GM23338 (cell line): Measurements from ENCODE around the gene SPDYE3. TPM values are rescaled to one million over a fixed set of nuclear protein-coding genes. Genes with fewer than 3 reads are reported as not detected.

Source experiments
- ATAC-seq: fragments of 200-7000 bp; cut with Tn5 transposase; 3 replicates; pipeline ENCODE4 v1.9.1; 2020
- DNase-seq: peaks from one replicate; pipeline ENCODE4 v3.0.0-alpha.2; 2015; ENCODE audit warnings: low spot score
- H2AFZ ChIP-seq: fragments of 200-600 bp; sonication (generic); 2 replicates; pipeline ENCODE4 v1.8.0; 2016; ENCODE audit warnings: antibody characterized with exemption, mild to moderate bottlenecking, moderate library complexity
- H3F3A ChIP-seq: fragments of 200-600 bp; sonication (generic); replicated peaks from 2 replicates; pipeline ENCODE4 v1.8.0; 2017; ENCODE audit warnings: antibody characterized with exemption, mixed run types, low read depth
- H3K27ac ChIP-seq: fragments of 200-600 bp; sonication (generic); 2 replicates; pipeline ENCODE4 v1.6.1; 2016; ENCODE audit warnings: low read depth
- H3K27me3 ChIP-seq: fragments of 200-600 bp; sonication (generic); 2 replicates; pipeline ENCODE4 v1.8.0; 2016; ENCODE audit warnings: mild to moderate bottlenecking, mixed run types, moderate library complexity; ENCODE audit not compliant: insufficient read depth
- H3K36me3 ChIP-seq: fragments of 200-600 bp; sonication (generic); 2 replicates; pipeline ENCODE4 v1.8.0; 2016; ENCODE audit warnings: mild to moderate bottlenecking; ENCODE audit not compliant: insufficient read depth
- H3K4me1 ChIP-seq: fragments of 200-600 bp; sonication (generic); 2 replicates; pipeline ENCODE4 v1.8.0; 2016; ENCODE audit warnings: mild to moderate bottlenecking, moderate library complexity; ENCODE audit not compliant: insufficient read depth
- H3K4me2 ChIP-seq: fragments of 200-600 bp; sonication (generic); 2 replicates; pipeline ENCODE4 v1.7.1; 2017; ENCODE audit warnings: mixed run types
- H3K4me3 ChIP-seq: fragments of 200-600 bp; sonication (generic); 2 replicates; pipeline ENCODE4 v1.6.1; 2016; ENCODE audit warnings: mixed run types
- H3K79me2 ChIP-seq: fragments of 200-600 bp; sonication (generic); replicated peaks from 2 replicates; pipeline ENCODE4 v1.8.0; 2017; ENCODE audit warnings: mild to moderate bottlenecking; ENCODE audit not compliant: insufficient read depth
- H3K9me2 ChIP-seq: fragments of 200-600 bp; sonication (generic); 2 replicates; pipeline ENCODE4 v1.8.0; 2017; ENCODE audit not compliant: insufficient read depth
- H4K20me1 ChIP-seq: fragments of 200-600 bp; sonication (generic); replicated peaks from 2 replicates; pipeline ENCODE4 v1.8.0; 2017; ENCODE audit warnings: mild to moderate bottlenecking; ENCODE audit not compliant: insufficient read depth
- H3K27ac Mint-ChIP-seq: 2 replicates; pipeline ENCODE4 v1.8.0; 2020; ENCODE audit warnings: inconsistent platforms, mild to moderate bottlenecking, moderate library complexity, mixed read lengths
- H3K27me3 Mint-ChIP-seq: 3 replicates; pipeline ENCODE4 v1.8.0; 2022; ENCODE audit warnings: low read depth, mild to moderate bottlenecking, moderate library complexity, mixed read lengths, inconsistent platforms; ENCODE audit not compliant: insufficient read depth, poor library complexity
- H3K36me3 Mint-ChIP-seq: 3 replicates; pipeline ENCODE4 v1.8.0; 2021; ENCODE audit warnings: low read depth, mild to moderate bottlenecking, inconsistent platforms, moderate library complexity, mixed read lengths
- H3K4me1 Mint-ChIP-seq: 3 replicates; pipeline ENCODE4 v1.8.0; 2020; ENCODE audit warnings: mild to moderate bottlenecking, inconsistent platforms, mixed read lengths
- H3K4me3 Mint-ChIP-seq: 3 replicates; pipeline ENCODE4 v1.8.0; 2021; ENCODE audit warnings: moderate library complexity, mild to moderate bottlenecking, inconsistent platforms, mixed read lengths
- H3K9me3 Mint-ChIP-seq: 3 replicates; pipeline ENCODE4 v1.8.0; 2020; ENCODE audit warnings: moderate library complexity, mild to moderate bottlenecking, inconsistent platforms, mixed read lengths
- CREB1 ChIP-seq: fragments of 250-450 bp; sonication (Bioruptor Pico); IDR thresholded peaks from 2 replicates; pipeline ENCODE4 v1.5.0; 2020; ENCODE audit warnings: low read depth, mild to moderate bottlenecking, moderate library complexity
- EZH2 ChIP-seq: fragments of 200-600 bp; sonication (generic); IDR thresholded peaks from one replicate; pipeline ENCODE4 v1.8.0; 2017; ENCODE audit warnings: antibody characterized with exemption, mild to moderate bottlenecking, low read depth; ENCODE audit not compliant: unreplicated experiment
- EZH2phosphoT487 ChIP-seq: fragments of 200-600 bp; sonication (generic); IDR thresholded peaks from one replicate; pipeline ENCODE4 v1.8.1; 2018; ENCODE audit warnings: antibody characterized with exemption; ENCODE audit not compliant: unreplicated experiment
- JUNB ChIP-seq: IDR thresholded peaks from one replicate; pipeline ENCODE4 v1.6.1; 2016; ENCODE audit warnings: antibody characterized with exemption; ENCODE audit not compliant: unreplicated experiment
- NANOG ChIP-seq: IDR thresholded peaks from 2 replicates; pipeline ENCODE4 v1.6.1; 2016; ENCODE audit warnings: antibody characterized with exemption, borderline replicate concordance
- REST ChIP-seq: IDR thresholded peaks from one replicate; pipeline ENCODE4 v1.6.1; 2018; ENCODE audit warnings: antibody characterized with exemption; ENCODE audit not compliant: unreplicated experiment
- ZNF114 ChIP-seq: fragments of 250-450 bp; sonication (Bioruptor Pico); IDR thresholded peaks from 2 replicates; pipeline ENCODE4 v1.5.0; 2020; ENCODE audit warnings: mild to moderate bottlenecking, moderate library complexity
- ZNF331 ChIP-seq: fragments of 250-450 bp; sonication (Bioruptor Pico); IDR thresholded peaks from 2 replicates; pipeline ENCODE4 v1.5.0; 2020; ENCODE audit warnings: low read depth, mild to moderate bottlenecking, moderate library complexity
- polyA plus RNA-seq: library from polyadenylated mRNA; unstranded; fragments of >200 nt; fragmentation: Nextera tagmentation; extraction: Ambion mirVana; gene quantifications from 2 replicates; pipeline ENCODE4 v1.2.1, GENCODE V29; 2016
- total RNA-seq: library from RNA; depleted of rRNA; stranded (reverse); fragments of >200 nt; shearing (Covaris generic); gene quantifications from 2 replicates; pipeline ENCODE4 v1.2.3, GENCODE V29; 2014
- TF ChIP-seq, protein P1 (sequence below), 2 experiments: fragments of 200-600 bp in 1 of 2; sonication (generic) in 1 of 2; conservative IDR thresholded peaks; 2 replicates each; pipeline versions ENCODE4 v1.5.1 to v1.6.1; 2016 to 2017; ENCODE audit warnings: antibody characterized with exemption in 2 of 2, low read depth in 2 of 2, mild to moderate bottlenecking in 2 of 2, moderate library complexity in 1 of 2

SPDYE3 gene
- total and polyA plus RNA-seq, 2 experiments from 2014 or later = 3.6 TPM; not detected in 1

DNA sequence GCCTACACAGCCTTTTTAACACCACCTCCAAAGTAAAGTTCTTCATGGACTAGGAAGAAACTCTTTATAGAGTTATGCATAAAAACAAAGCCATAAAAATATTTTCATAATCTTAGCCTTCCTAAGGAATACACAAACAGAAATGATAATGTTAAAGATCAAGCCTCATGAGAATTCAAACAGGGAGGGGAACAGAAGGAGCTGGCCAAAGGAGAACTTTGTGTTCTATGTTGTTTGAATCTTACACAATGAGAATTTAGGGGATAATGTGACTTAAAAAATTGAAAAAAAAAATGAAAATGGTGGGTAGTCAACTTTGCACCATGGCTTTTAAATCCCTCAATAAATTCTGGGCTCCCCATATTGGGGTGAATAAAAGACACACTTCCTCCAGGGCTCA, 41.3 kb downstream of the SPDYE3 start:
- H3K27ac Mint-ChIP-seq = no peak overlapping the region
- Histone ChIP-seq H3K4me1 (no peaks in the 10 kb centered on the region), H3K79me2 (peaks cover 6% of the 10 kb centered on the region; the same call in 1 of the 2 replicates), H2AFZ (no peak overlapping the region), H3K27me3 (no peaks in the 10 kb centered on the region), H3K4me3 (no peak overlapping the region), H3K36me3 (peaks cover 37% of the 10 kb centered on the region), H3K27ac (no peak overlapping the region), H4K20me1 (peaks cover 28% of the 10 kb centered on the region), H3K9me2 (no peaks in the 10 kb centered on the region), H3F3A (no peaks in the 10 kb centered on the region; the same call in 1 of the 2 replicates), H3K4me2 (no peak overlapping the region)
- H3K4me3 Mint-ChIP-seq = no peak overlapping the region
- no peak for TF ChIP-seq EZH2phosphoT487
- no peak for TF ChIP-seq ZNF331 (CRISPR knock-in tag)
- no peak for TF ChIP-seq ZNF114
- TF ChIP-seq REST = no peak
- peaks cover 77% of the 10 kb centered on the region for H3K36me3 Mint-ChIP-seq
- DNase-seq (no peak), ATAC-seq (no peak)
- H3K9me3 Mint-ChIP-seq = no peaks in the 10 kb centered on the region
- H3K4me1 Mint-ChIP-seq = peaks cover 4% of the 10 kb centered on the region; the same call in 2 of the 3 replicates
- H3K27me3 Mint-ChIP-seq = peaks cover 11% of the 10 kb centered on the region

GRCh38 chr7:100349757-100350156, 42.3 kb downstream of the SPDYE3 start:
- H3K4me2 ChIP-seq = no peak overlapping the region
- no peaks in the 10 kb centered on the region for H3K9me2 ChIP-seq
- no peak overlapping the region for H3K4me3 ChIP-seq
- H4K20me1 ChIP-seq = peaks cover 28% of the 10 kb centered on the region
- H3K27me3 ChIP-seq = no peaks in the 10 kb centered on the region
- TF ChIP-seq NANOG (no peak), EZH2 (no peak), CREB1 (CRISPR knock-in tag) (no peak), JUNB (no peak), EZH2phosphoT487 (no peak), ZNF114 (no peak)
- TF ChIP-seq, protein P1, sequence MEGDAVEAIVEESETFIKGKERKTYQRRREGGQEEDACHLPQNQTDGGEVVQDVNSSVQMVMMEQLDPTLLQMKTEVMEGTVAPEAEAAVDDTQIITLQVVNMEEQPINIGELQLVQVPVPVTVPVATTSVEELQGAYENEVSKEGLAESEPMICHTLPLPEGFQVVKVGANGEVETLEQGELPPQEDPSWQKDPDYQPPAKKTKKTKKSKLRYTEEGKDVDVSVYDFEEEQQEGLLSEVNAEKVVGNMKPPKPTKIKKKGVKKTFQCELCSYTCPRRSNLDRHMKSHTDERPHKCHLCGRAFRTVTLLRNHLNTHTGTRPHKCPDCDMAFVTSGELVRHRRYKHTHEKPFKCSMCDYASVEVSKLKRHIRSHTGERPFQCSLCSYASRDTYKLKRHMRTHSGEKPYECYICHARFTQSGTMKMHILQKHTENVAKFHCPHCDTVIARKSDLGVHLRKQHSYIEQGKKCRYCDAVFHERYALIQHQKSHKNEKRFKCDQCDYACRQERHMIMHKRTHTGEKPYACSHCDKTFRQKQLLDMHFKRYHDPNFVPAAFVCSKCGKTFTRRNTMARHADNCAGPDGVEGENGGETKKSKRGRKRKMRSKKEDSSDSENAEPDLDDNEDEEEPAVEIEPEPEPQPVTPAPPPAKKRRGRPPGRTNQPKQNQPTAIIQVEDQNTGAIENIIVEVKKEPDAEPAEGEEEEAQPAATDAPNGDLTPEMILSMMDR (conservative IDR thresholded peaks at IDR 0.05; ENCODE audit: low read depth in 2 of 2) = no peak
- H3K27me3 Mint-ChIP-seq = peaks cover 11% of the 10 kb centered on the region
- no peak overlapping the region for H3K27ac ChIP-seq
- peaks cover 5% of the 10 kb centered on the region; the same call in 1 of the 2 replicates for H3K79me2 ChIP-seq
- no peaks in the 10 kb centered on the region for H3F3A ChIP-seq
- H3K4me1 ChIP-seq = no peaks in the 10 kb centered on the region
- no peak overlapping the region for H3K4me3 Mint-ChIP-seq
- H3K9me3 Mint-ChIP-seq = no peaks in the 10 kb centered on the region
- DNase-seq (no peak), ATAC-seq (no peak)
- no peak overlapping the region for H2AFZ ChIP-seq
- H3K4me1 Mint-ChIP-seq = peaks cover under 1% of the 10 kb centered on the region; the same call in 2 of the 3 replicates
- no peak overlapping the region for H3K27ac Mint-ChIP-seq
- peaks cover 42% of the 10 kb centered on the region for H3K36me3 ChIP-seq
- H3K36me3 Mint-ChIP-seq = peaks cover 71% of the 10 kb centered on the region
